ENCODE results near the gene CLIC3.

The CLIC3 gene

GRCh38 chr9:136994180-136994887, 2.0 kb downstream of the CLIC3 start:
- no peak for DNase-seq (ENCODE audit: low read depth)
- H3K4me3 ChIP-seq (ENCODE audit: control insufficient read depth, low read depth, low read length), result no peak overlapping the region
- TF ChIP-seq, protein P1, sequence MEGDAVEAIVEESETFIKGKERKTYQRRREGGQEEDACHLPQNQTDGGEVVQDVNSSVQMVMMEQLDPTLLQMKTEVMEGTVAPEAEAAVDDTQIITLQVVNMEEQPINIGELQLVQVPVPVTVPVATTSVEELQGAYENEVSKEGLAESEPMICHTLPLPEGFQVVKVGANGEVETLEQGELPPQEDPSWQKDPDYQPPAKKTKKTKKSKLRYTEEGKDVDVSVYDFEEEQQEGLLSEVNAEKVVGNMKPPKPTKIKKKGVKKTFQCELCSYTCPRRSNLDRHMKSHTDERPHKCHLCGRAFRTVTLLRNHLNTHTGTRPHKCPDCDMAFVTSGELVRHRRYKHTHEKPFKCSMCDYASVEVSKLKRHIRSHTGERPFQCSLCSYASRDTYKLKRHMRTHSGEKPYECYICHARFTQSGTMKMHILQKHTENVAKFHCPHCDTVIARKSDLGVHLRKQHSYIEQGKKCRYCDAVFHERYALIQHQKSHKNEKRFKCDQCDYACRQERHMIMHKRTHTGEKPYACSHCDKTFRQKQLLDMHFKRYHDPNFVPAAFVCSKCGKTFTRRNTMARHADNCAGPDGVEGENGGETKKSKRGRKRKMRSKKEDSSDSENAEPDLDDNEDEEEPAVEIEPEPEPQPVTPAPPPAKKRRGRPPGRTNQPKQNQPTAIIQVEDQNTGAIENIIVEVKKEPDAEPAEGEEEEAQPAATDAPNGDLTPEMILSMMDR (conservative IDR thresholded peaks at IDR 0.05; ENCODE audit: control insufficient read depth, insufficient read depth, low read depth, low read length), result no peak

- peak overlapping the region; percentile 64 for H3K4me3 ChIP-seq (ENCODE audit: control insufficient read depth, low read depth, low read length)
- no peak for DNase-seq (ENCODE audit: low read depth)
- TF ChIP-seq, protein P1 (conservative IDR thresholded peaks at IDR 0.05; ENCODE audit: control insufficient read depth, insufficient read depth, low read depth, low read length), result no peak
Observed at GRCh38 chr9:136992819-136993369, 3.5 kb downstream of the CLIC3 start.

- TF ChIP-seq, protein P1 (conservative IDR thresholded peaks at IDR 0.05; ENCODE audit: control insufficient read depth, insufficient read depth, low read depth, low read length), result no peak
- peak; percentile 84 for DNase-seq (ENCODE audit: low read depth)
- H3K4me3 ChIP-seq (ENCODE audit: control insufficient read depth, low read depth, low read length), result peak within 1 kb of the TSS; percentile 64
Observed at GRCh38 chr9:136991993-136992818, 4.2 kb downstream of the CLIC3 start, which contains the start of gene PAXX. Gene PAXX, plus strand, starts transcription at chr9:136992422. Its CDS starts 22 bp downstream, at chr9:136992444.

DNA sequence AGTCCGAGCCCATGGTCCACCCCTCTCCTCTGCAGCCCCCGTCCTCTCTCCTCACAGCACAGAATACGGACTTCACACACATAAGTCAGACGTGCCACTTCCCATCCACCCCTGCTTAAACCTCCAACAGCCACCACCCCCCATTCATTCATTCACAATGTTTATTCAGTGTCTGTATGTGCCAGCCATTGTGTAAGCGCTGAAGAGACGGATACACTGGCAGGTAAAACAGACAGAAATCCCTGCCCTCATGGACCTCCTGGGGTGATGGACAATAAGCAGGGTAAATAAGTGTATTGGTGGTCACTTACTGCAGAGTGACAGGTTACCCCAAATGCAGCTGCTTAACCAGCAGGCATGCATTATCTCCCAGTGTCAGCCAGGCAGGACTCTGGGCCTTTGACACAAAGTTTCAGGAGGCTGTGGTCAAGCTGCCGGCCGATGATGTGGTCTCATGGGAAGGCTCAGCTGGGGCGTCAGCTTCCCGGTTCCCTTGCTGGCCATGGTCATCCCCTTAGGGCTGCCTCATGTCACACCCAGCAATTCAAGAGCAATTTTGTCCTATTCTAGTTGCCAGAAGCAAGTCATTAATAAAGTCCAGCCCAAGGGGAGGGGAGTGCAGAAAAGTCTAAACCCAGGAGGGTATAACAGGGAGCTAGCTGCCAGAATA, 6.0 kb downstream of the CLIC3 start:
- DNase-seq (ENCODE audit: low read depth), result no peak
- no peak overlapping the region for H3K4me3 ChIP-seq (ENCODE audit: control insufficient read depth, low read depth, low read length)
- TF ChIP-seq, protein P1 (conservative IDR thresholded peaks at IDR 0.05; ENCODE audit: control insufficient read depth, insufficient read depth, low read depth, low read length), result no peak

DNA sequence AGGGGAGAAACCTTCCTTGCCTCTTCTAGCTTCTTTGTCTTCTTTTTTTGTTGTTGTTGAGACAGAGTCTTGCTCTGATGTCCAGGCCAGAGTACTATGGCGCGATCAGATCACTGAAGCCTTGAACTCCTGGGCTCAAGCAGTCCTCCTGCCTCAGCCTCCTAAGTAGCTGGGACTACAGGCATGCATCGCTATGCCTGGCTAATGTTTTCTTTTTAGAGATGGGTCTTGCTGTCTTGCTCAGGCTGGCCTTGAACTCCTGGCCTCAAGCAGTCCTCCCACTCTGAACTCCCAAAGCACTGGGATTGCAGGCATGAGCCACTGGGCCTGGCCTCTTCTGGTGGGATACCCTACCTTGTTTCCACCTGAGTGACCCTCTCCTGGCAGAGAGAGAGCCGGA, 7.5 kb downstream of the CLIC3 start:
- TF ChIP-seq, protein P1 (conservative IDR thresholded peaks at IDR 0.05; ENCODE audit: control insufficient read depth, insufficient read depth, low read depth, low read length), result no peak
- DNase-seq (ENCODE audit: low read depth), result no peak
- no peak overlapping the region for H3K4me3 ChIP-seq (ENCODE audit: control insufficient read depth, low read depth, low read length)

DNA sequence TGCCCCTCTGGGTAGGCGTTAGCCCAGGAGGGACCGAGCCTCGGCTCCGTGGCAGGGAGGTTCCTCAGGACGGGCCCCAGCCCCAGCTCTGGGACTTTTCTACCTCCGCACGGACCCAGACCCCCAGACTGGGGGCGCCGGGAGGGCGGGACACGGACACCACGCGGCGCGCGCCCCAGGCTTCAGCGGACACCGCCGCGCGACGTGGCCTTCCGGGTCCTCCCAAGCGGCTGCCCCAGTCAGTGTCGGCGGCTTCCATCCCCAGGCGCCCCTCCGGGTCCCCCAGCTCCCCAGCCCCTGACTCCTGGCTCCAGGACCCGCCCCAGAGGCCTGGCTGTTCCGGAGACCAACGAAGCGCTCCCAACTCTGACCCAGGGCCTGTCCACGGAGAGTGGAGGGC, 10.5 kb downstream of the CLIC3 start:
- TF ChIP-seq, protein P1 (conservative IDR thresholded peaks at IDR 0.05; ENCODE audit: control insufficient read depth, insufficient read depth, low read depth, low read length), result no peak
- H3K4me3 ChIP-seq (ENCODE audit: control insufficient read depth, low read depth, low read length), result no peak overlapping the region
- DNase-seq (ENCODE audit: low read depth), result no peak

Data from fibroblast of mammary gland (primary cell).